HG02571 (cell line): Measurements from ENCODE around the gene CFAP45.

Experiments
- ATAC-seq: cut with Tn5 transposase; IDR thresholded peaks from one replicate; pipeline ENCODE4 v1.9.1; 2021; ENCODE audit warnings: mild to moderate bottlenecking, moderate library complexity; ENCODE audit not compliant: unreplicated experiment

The CFAP45 gene, protein sequence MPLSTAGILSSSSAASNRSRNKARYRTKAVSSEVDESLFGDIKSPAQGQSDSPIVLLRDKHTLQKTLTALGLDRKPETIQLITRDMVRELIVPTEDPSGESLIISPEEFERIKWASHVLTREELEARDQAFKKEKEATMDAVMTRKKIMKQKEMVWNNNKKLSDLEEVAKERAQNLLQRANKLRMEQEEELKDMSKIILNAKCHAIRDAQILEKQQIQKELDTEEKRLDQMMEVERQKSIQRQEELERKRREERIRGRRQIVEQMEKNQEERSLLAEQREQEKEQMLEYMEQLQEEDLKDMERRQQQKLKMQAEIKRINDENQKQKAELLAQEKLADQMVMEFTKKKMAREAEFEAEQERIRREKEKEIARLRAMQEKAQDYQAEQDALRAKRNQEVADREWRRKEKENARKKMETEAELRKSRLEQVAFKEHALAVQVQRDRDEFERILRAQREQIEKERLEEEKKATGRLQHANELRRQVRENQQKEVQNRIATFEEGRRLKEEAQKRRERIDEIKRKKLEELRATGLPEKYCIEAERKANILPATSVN

DNA sequence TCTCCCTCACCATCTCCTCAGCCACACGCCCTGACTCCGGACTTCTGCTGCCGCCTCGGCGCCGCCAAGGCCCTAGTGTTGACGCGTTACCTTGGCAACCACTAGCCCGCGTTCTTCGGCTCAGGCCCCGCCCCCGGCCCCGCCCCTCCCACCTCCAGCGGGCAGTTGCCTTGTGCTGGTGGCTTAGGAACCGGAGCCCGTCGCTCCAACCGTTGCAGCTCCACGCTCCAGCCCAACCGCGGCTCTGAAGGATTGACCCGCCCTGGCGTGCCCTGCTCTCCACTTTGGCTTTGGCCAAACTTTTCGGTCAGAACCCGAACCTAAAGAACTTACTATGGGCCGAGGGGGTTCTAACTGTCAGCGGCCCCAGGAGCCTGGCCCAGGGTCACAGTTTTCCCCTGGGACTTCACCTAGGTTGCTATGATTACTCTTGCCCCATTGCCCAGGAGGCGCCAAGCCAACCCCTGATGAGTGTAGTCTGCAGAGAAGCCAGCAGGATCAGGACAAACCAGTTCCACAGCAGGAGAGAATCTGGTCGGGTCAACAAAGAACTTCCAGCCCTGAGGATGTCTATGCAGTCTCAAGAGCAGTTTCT is at the start of gene CFAP45:
TSS of gene CFAP45 (minus strand) at position 80 of the 595 bp plus-strand sequence. CDS start at position 13, 67 bp downstream.
- no peak for ATAC-seq

DNA sequence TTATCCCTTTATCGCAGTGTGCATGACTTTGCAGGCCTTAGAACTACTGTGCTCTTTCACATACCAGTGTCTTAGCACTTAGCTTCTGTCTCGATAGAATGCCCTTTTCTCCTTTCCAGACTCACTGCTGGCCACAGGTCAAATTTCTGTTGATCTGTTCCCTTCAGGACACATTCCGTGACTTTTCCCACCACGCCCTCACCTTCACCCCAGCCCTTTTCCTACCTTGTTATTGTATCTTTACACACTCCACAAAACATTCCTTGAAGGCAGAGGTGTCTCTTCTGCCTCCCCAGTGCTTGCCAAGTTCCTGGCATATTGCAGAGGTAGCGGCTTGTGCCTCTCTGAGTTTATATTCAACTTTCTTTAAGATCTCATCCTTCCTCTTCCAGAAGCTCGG is 49.2 kb upstream of the CFAP45 start:
- no peak for ATAC-seq

DNA sequence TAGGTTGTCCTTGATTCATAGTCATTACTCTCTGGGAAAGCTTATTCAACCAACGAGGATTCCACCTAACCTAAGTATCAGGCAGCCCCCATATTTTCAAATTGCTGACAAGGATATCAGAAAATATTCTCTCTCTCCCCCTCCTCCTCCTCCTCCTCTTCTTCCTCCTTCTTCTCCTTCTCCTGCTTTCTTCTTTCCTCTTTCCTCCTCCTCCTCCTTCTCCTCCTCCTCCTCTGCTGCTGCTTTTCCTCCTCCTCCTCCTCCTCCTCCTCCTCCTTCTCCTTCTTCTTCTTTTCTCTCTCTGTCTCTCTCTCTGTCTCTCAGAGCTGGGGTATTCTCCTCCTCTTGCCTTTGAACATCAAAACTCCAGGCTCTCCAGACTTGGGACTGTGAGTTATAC is 48.0 kb upstream of the CFAP45 start:
- no peak for ATAC-seq

DNA sequence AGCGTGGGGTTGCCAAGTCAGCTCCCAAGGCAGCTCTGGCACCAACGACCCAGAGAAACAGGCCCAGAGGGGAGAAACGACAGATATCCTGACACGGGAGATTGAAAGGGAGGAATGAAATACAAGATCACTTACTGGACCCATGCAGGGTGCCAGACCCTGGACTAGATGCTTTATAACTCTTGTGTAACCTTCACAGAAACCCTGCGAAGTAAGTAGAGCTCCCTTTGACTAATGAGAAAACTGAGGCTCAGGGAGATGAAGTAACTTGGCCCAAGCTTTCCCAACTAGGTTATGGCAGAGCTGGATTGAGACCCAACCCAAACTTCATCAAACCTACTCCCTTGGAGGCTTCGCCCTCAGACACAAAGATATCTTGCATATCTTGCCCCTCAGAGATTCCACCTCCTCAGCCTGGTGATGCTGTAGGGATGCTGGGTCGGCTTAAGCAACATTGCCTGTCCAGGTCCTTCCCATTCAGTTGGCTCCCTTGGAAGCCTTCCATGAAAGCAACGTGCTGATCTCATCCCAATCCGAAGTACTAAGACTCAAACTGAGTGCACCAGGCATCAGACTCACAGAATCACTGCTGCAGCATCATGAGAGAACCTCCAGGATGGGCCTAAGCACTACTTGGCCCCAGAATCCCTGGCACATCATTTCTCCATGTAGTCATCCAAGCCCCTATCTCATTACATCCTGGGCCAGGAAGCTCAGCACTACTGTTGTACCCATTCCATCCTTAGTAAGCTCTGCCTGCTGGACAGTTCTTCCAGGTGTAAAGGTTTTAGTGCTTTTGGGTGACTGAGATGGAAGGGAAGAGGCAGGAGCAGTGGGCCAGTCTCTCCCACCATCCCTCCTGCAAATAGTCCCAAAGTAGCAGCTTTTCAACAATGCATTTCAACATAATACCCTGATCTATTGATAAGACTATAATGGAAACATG is 46.5 kb upstream of the CFAP45 start:
- ATAC-seq, result no peak

DNA sequence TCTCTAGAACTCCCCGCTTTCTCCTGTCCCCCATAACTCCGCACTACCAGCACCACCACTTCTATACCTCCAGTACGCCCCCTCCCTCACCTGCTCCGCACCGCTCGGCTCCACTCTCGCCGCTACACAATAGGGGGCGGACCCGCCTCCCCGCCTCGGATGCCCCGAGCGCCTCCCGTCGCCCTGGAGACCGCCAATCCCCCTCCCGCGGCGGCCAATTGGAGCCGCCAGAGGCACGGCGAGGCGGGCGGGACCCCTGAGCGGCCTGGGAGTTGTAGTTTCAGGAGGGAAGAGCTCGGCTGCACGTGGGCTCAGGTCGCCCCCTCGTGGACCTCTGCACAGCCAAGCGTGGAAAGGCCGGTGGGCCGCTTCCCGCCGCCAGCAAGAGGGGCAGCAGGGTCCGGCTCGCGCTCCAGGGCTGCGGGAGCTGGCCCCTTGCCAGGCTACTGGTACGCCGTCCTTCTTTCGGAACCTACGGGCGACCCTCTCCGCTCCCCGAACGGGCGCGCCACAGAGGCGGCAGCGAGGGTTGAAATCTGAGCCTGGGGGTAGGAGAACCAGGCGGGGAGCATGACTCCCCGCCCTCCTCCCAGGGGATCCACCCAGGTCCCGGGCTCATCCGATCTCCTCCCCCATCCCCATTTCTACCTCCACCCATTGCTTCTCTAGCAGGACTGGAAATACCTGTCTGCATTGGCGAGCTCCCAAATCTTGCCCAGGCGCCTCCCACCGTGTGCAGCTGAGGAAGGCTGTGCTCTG is 45.7 kb upstream of the CFAP45 start, which contains the start of gene IGSF9:
TSS of gene IGSF9 (minus strand) at position 131 of the 759 bp plus-strand sequence. CDS start 2,159 bp downstream, outside the sequence.
- ATAC-seq, result no peak

DNA sequence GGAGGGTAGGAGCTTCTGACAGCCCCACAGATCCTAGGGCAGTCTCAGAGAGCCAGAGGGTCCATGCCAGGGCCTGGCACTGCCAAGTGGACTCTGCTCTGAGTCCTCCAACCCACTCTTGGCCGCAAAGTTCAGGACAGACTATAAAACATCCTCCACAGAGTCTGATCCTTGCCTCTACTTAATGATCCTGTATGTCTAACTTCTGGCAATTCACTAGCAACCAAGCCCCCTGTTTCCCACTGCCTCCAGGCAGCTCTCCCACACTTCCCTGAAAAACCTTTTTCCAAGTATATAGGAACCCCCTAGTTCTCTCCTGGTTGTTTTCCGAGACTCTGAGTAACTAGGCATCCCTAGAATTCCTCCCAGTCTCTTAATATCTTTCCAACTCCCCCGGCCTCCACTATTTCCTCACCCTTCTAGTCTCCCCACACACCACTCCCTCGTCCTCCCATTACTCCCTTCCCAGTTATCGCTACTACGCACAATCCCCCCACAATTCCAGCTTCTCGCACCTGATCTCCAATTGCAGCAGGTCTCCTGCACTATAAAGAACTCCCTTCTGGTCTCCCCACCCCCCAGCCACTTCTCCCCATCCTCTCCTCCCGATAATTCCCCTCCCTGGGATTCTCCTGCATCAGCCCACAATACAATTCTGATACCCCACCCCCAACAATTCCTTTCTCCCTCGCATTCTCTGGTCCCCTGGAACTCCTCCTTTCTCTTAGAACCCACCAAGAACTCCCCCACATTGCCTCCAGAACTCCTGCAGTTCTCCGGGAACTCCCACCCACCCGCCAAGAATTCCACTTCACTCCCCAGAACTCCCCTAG is 44.9 kb upstream of the CFAP45 start:
- ATAC-seq, result no peak

DNA sequence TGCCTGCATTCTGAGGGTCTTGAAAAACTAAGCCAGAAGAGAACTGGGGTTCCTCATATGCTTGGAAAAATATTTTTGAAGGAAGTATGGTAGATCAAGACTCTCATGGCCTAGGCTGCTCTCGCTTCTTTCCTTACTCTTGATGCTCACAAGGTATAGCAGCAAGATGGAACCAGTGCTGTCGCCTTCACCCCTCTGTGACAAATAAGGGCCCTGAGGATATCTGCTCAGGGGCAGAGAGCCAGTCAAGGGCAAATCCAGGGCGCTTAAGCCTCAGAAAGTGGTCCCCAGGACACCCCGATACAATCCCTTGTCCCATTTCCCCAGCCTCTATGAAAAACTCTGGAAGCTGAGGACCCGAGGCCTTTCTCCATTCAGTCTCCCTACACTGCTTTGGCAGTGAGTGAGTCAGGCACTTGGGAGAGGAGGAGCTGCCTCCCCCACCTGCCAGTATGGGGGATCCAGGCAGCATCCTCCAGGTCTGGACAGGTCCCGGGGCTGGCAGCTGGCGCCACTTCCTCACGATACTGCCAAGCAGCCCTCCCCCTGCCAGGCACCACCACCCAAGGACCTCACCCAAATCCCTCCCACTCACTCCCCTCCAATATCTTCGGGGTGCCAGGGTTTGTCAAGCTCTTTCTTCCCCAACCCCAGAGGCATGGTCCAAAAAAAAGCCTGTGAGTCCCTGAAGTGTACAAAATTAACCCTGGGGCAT is 44.1 kb upstream of the CFAP45 start:
- ATAC-seq, result no peak

DNA sequence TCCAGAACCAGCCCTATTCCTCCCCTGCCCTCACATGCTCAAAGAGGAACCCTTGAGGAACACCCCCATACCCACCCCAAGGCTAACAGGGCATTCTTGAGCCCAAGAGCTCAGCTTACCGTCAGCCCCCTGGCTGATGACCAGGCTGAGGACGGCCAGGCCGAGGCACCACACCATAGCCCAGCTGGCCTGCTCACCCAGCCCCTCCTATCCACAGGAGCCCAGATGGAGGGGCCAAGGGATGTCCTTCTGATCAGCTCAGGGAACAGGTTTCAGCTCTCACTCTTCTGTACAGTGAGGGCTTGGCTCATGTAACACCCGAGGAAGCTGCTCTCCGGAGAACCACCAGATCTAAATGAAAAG is 43.3 kb upstream of the CFAP45 start:
- no peak for ATAC-seq

DNA sequence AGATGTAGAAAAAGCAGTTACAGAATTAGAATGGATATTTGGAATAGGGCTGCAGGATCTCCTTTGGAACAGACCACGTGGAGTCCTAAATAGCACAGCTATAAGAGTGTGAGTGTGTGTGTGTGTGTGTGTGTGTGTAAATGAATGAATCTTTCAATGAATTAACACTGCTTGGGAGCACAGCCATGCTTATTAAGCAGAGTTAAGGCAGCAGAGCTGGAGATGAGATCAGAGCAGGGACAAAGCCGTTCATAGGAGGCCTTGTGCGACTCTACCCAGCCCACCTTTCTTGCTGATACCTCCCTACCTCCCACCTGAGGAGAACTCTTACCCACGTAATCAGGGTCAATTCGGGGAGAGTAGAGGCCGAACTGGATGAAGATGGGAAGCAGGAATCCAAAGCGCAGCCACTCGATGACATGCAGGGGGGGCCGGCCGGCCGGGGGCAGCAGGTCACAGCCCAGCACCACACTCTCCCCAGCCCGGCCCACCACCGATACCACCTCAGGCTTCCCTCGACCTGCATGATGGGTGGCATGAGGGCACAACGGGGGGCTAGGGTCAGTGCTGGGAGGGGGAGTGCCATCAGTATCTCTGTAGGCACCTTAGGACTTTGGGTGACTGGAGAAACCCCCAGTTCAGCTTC is 42.8 kb upstream of the CFAP45 start:
- no peak for ATAC-seq

DNA sequence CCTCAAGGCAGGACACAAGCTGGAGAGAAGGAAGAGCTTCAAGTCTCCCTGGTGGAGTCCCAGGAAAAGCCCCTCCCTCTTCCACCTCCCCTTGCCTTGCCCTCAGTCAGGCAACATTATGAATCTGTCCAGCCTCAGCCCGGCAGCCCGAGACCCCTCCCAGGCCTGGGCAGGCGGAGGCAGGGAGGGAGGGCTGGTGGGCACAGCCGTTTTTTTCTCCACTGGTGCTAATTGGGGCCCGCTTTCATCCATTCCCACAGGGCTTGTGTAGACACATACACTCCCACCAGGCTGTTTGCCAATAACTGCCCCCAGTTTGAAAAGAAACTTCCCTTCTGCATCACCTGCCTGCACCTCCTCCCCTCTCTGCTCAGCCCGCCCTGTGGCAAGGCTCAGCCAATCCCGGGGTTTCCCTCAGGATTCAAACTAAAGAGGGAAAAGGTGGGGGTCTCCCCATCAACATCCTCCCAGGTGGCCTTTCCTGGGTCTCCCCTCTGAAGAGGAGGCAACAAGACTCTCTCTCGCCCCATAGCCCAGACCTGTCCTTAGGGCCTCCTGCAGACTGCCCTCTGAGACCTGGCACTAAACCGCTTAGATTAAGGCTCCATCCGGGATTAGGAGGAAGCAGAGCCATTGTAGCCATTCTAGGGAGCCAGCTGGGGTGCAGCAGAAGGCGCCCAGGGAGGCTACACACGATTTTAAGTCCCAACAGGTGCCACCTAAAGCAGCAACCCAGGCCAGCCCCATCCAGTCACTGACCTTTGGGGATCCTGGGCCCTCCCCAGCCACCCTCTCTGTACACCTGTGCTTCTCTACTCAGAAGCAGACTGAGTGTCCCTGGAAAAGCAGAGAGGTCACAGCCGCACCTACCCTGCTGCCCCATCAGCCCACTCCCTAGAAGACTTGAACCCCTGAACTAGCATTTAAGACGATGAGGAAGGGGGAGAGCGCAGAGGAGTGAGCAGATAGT is 41.9 kb upstream of the CFAP45 start:
- ATAC-seq, result no peak

DNA sequence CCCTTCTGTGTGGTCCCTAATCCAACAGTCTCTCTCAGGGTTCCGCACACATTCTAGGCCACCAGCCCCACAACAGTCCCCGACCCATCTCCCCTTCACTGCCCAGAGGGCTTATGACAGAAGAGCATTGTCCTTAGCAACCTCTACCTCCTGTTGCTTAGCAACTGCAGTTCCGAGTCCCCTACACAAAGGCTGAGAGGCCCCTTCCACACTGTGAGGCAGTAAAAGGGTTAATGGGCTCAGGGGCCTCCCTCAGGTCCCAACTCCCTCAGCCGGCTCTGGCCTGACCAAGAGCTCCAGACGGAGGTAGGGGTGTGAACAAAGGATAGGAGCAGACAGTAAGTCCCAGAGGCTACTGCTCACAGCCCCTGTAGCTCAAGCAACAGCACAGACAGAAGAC is 41.2 kb upstream of the CFAP45 start:
- no peak for ATAC-seq

DNA sequence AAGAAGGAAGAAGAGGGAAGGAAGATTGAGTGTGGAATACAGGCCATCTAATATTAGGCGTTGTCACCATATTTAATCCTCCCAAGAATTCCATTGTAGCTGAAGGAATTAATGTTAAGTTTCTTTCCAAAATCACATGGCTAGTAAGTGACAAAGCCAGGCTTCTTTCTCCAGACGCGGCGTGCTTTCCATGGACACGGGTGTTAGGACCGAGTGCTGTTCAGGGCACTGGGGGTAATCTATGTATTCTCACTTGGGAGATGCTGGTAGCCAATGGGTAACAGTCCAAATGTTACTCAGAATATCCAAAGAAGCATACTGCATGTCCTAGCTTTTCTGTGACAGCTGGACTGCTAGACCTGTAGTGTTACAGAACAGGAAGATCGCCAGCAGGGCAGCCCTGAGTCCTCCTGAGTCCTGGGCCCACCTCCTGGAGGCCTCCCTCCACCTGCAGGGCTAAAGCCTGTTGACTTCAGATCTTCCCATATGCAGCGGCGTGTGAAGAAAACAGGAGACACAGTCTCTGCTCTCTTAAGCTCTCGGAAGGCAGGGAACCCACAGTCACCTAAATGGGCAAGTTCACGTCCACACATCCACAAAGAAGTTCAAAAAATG is 40.1 kb upstream of the CFAP45 start:
- no peak for ATAC-seq

DNA sequence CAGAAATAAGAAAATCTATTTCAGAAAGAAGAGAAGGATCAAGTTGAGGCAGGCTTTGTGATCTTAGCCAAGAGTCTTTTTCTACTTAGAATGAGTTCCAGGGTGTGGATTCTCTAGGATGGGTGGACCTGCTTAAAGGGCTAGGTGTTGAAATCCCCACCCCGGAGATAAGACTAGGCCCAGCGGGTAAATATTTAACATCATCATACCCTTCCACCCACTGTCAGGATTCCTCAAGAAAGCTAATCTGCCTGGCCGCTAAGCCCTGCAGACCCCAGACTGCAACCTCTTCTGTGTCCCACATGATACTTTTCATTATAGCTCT is 39.7 kb upstream of the CFAP45 start:
- ATAC-seq, result no peak

DNA sequence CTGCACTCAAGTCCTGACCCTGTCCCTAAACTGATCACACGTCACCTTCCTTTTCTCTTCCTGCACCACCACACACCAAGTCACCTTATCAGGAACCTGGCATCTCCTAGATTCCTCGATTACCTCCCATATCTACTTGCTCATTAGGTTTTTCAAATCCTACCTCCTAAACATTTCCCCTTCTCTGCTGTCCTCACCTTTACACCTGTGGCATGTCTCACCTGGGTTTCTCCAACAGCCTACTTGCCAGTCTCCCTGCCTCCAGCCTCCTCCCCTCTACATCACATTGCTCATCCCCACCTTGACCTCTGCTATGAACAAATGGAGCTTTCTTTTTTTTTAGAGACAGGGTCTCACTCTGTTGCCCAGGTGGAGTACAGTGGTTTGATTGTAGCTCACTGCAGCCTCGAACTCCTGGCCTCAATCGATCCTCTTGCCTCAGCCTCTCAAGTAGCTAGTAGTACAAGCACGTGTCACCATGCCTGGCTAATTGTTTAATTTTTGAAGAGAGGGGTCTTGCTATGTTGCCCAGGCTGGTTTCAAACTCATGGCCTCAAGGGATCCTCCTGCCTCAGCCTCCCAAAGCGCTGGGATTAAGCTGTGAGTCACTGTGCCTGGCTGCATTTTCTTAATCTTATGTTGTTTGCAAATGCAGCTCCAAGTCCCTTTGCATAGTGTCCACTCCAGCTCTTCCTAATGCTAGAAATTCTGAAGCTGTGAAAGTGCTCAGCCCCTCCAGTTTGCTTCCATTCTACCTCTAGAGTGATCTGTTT is 39.1 kb upstream of the CFAP45 start:
- ATAC-seq, result no peak

DNA sequence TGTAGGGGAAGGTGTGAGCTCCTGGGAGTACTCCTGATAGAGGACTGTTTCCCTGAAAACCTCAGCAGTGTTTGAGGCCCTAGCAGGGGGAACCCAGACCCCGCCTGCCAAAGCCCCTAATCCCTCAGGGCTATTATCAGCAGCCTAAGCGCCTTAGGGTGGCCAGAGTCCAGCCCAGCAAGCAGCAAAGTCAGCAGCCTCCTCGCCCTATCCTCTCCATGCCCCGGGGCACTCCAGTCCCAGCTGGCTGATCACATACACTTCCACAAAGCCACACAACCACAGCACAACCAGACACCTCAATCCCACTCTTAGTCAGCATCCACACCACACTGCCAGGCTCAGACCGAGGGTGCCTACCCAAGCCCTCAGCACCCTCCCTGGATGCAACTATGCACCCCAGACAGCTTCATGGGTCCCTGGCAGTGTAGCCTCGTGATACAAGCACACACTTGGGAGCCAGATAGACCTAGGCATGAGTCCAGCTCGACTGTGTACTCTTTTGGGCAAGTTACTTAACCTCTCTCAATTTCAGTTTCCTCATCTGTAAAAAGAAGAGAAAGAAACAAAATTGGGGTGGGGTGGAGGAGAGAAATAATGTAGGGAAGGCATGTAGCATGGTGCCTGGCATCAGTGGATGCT is 38.4 kb upstream of the CFAP45 start:
- ATAC-seq, result no peak
